Coronary artery (tissue), 2 donors: Measurements from ENCODE around the gene PGM2.
A peak's percentile ranks its signal among the peaks of the same experiment; 100 is the strongest.
"Not testable (repeated sequence)": the region's sequence is repeated elsewhere in the genome, so short reads cannot be mapped to it uniquely, and the experiment has no call there.

Experiments used
- DNase-seq: peaks from one replicate; pipeline ENCODE4 v3.0.0-alpha.2; 2017; ENCODE audit warnings: low spot score
- H3K27ac ChIP-seq, 2 donors: fragments of 200-600 bp; sonication (generic); one replicate each; pipeline ENCODE4 v1.5.1; 2016 to 2019
- H3K4me3 ChIP-seq: fragments of 200-600 bp; sonication (generic); 2 replicates; pipeline ENCODE4 v1.5.1; 2016; ENCODE audit warnings: mild to moderate bottlenecking, moderate library complexity
- TF ChIP-seq, protein P1 (sequence below): fragments of 200-600 bp; sonication (generic); IDR thresholded peaks from one replicate; pipeline ENCODE4 v1.5.1; 2019; ENCODE audit warnings: antibody characterized with exemption

PGM2 gene

DNA sequence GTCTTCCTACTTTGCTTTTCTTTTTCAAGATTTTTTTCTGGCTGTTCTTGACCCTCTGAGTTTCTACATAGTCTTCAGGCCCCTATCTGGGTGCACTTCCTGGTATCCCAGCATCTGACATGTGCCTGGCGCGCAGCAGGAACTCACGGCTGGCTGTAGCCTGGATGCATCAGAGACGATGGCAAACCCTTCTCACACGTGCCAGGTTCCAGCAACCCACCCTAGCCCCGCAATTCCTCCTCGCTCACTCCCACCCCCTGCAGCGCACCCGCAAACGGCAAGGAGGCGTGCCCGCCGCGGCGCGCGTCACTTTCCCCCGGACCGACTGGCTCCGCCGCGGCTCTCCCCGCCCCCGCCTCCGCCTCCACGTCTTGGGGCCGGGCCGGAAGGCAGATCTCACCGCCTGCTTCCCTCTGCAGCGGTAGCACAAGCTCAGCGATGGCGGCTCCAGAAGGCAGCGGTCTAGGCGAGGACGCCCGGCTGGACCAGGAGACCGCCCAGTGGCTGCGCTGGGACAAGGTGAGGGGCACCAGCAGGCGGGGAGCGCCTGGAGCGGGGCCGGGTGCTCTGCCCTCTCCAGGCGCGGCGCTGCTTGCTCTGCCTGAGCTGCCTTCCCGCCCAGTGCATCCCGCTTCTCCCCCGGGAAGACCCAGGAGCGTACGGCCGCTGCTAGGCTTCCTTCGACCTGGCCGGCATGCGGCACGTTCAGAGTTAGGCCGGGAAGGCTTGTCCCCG, at the start of gene PGM2:
Gene PGM2 (plus strand): TSS at position 392 of the 735 bp plus-strand sequence. CDS start 47 bp downstream, at position 439.
- H3K27ac ChIP-seq = peak within 1 kb of the TSS; percentile 82 to 86
- peak within 1 kb of the TSS; percentile 81 for H3K4me3 ChIP-seq
- DNase-seq = peak; percentile 91
- TF ChIP-seq, protein P1, sequence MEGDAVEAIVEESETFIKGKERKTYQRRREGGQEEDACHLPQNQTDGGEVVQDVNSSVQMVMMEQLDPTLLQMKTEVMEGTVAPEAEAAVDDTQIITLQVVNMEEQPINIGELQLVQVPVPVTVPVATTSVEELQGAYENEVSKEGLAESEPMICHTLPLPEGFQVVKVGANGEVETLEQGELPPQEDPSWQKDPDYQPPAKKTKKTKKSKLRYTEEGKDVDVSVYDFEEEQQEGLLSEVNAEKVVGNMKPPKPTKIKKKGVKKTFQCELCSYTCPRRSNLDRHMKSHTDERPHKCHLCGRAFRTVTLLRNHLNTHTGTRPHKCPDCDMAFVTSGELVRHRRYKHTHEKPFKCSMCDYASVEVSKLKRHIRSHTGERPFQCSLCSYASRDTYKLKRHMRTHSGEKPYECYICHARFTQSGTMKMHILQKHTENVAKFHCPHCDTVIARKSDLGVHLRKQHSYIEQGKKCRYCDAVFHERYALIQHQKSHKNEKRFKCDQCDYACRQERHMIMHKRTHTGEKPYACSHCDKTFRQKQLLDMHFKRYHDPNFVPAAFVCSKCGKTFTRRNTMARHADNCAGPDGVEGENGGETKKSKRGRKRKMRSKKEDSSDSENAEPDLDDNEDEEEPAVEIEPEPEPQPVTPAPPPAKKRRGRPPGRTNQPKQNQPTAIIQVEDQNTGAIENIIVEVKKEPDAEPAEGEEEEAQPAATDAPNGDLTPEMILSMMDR = no peak

DNA sequence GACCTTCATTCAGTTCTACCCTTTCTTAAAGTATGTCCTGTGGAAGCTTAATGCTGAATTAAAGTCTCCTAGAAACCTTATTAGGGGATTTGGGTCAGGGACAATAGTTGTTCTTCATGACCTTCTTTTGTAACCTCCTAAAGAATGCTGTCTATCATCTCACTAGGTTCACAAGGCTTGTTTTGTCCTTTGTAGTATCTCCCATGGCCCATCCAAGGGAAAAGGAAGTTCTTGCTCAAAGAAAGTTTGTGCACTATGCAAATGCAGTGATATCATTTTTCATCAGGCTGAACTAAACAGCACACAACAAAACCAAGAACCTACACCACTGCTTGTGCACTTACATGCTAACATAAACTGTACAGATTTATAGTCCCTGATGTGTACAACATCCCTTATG, 46.6 kb upstream of the PGM2 start:
- no peak overlapping the region for H3K4me3 ChIP-seq
- no peak overlapping the region for H3K27ac ChIP-seq
- DNase-seq = no peak
- TF ChIP-seq, protein P1 = no peak

DNA sequence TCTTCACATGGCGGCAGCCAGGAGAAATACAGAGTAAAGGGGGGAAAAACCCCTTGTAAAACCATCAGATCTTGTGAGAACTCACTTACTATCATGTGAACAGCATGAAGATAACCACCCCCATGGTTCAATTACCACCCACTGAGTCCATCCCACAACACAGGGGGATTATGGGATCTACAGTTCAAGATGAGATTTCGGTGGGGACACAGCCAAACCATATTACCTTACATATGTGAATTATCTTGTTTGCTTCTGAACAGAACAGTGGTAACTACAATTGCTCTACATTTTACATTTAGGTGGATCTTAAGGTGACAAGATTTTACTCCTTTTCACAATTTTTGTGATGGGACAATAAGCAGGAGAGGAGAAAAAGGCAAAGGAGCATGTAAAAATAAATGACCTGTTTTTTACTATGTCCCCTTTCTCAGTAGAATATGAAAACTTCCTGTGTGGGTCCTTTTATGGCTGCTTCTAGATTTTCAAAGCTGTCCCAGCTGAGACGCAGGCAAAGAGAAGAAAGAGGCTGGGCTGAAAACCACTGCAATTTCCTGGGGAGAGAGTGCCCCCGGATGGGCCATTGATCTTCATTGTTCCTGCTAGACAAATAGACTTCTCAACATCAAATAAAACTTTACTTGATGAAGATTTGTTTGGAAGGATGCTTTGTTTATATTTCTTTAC, 45.9 kb upstream of the PGM2 start:
- Histone ChIP-seq H3K4me3 (no peak overlapping the region), H3K27ac (no peak overlapping the region)
- TF ChIP-seq, protein P1 = no peak
- no peak for DNase-seq

DNA sequence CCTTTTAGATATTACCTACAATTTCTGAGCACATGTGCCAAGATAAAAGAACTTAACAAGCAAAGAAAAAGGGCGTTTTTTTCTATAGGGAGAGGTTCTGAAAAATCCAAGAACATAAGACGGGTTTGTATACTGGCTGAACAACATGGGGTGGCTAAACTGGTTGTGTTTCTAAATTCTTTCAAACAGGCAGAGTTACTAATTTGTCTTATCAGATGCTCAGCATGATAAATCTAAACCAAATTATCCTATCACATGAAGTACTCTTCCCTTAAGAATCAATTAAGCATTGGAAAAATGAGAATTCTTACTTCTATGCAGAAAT, 45.4 kb upstream of the PGM2 start:
- TF ChIP-seq, protein P1 = no peak
- DNase-seq = no peak
- H3K27ac ChIP-seq = no peak overlapping the region
- H3K4me3 ChIP-seq = no peak overlapping the region

DNA sequence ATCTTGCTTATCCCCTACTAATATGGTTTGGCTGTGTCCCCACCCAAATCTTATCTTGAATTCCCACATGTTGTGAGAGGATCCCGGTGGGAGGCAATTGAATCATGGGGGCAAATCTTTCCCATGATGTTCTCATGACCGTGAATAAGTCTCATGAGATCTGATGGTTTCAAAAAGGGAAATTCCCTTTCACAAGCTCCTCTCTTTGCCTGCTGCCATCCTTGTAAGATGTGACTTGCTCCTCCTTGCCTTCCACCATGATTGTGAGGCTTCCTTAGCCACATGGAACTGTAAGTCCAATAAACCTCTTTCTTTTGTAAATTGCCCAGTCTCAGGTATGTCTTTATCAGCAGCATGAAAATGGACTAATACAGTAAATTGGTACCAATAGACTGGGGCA, 40.2 kb upstream of the PGM2 start:
- not testable (repeated sequence) for DNase-seq, H3K27ac ChIP-seq, H3K4me3 ChIP-seq

DNA sequence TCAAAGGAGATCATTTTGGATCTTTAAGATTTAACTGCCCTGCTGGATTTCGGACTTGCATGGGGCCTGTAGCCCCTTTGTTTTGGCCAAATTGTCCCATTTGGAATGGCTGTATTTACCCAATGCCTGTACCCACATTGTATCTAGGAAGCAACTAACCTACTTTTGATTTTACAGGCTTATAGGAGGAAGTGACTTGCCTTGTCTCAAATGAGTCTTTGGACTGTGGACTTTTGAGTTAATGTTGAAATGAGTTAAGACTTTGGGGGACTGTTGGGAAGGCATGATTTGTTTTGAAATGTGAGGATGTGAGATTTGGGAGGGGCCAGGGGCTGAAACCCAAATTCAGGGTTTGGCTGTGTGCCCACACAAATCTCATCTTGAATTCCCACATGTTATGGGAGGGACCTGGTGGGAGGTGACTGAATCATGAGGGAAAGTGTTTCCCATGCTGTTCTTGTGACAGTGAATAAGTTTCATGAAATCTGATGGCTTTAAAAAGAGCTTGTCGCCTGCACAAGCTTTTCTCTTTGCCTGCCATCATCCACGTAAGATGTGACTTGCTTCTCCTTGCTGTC, 38.5 kb upstream of the PGM2 start:
- H3K4me3 ChIP-seq, H3K27ac ChIP-seq, DNase-seq: not testable (repeated sequence)

DNA sequence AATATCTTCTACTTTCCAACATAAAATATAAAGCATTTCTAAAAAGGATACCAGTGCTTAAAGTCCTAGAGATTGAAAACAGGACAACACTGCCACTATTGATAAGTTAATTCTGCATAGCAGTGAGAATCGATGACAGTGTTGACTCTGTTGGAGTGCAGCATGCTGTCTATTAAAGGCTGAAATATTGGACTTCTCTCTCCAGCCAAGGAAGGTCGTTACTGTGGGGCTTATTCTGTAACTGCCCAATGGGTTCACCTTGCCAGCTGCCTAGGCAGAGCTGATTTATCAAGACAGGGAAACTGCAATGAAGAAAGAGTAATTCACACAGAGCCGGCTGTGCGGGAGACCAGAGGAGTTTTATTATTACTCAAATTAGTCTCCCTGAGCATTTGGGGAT, 37.7 kb upstream of the PGM2 start:
- Histone ChIP-seq H3K27ac (no peak overlapping the region), H3K4me3 (no peak overlapping the region)
- no peak for DNase-seq
- TF ChIP-seq, protein P1 = no peak

DNA sequence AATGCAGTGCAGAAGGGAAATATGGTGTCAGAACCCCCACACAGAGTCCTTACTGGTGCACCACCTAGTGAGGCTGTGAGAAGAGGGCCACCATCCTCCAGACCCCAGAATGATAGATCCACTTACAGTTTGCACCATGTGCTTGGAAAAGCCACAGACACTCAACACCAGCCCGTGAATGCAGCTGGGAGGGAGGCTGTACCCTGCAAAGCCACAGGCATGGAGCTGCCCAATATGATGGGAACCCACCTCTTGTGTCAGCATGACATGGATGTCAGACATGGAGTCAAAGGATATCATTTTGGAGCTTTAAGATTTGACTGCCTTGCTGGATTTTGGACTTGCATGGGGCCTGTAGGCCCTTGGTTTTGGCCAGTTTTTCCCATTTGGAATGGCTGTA, 34.2 kb upstream of the PGM2 start:
- no peak for DNase-seq
- H3K4me3 ChIP-seq = no peak overlapping the region
- TF ChIP-seq, protein P1 = no peak
- no peak overlapping the region for H3K27ac ChIP-seq
